Epithelial cell of esophagus (primary cell): ENCODE results near the gene RNF150.

ENCODE experiments used
- DNase-seq: peaks from one replicate; pipeline ENCODE4 v3.0.0; 2010; ENCODE audit warnings: low read depth
- H3K4me3 ChIP-seq: 2 replicates; pipeline ENCODE4 v1.5.1; 2011; ENCODE audit warnings: mild to moderate bottlenecking, low read length, control low read depth
- TF ChIP-seq, protein P1 (sequence below): IDR thresholded peaks from 2 replicates; pipeline ENCODE4 v1.5.1; 2011; ENCODE audit warnings: low read depth, mild to moderate bottlenecking, low read length, control low read depth, inconsistent platforms; ENCODE audit not compliant: insufficient read depth; ENCODE audit errors: missing control alignments

Gene RNF150

DNA sequence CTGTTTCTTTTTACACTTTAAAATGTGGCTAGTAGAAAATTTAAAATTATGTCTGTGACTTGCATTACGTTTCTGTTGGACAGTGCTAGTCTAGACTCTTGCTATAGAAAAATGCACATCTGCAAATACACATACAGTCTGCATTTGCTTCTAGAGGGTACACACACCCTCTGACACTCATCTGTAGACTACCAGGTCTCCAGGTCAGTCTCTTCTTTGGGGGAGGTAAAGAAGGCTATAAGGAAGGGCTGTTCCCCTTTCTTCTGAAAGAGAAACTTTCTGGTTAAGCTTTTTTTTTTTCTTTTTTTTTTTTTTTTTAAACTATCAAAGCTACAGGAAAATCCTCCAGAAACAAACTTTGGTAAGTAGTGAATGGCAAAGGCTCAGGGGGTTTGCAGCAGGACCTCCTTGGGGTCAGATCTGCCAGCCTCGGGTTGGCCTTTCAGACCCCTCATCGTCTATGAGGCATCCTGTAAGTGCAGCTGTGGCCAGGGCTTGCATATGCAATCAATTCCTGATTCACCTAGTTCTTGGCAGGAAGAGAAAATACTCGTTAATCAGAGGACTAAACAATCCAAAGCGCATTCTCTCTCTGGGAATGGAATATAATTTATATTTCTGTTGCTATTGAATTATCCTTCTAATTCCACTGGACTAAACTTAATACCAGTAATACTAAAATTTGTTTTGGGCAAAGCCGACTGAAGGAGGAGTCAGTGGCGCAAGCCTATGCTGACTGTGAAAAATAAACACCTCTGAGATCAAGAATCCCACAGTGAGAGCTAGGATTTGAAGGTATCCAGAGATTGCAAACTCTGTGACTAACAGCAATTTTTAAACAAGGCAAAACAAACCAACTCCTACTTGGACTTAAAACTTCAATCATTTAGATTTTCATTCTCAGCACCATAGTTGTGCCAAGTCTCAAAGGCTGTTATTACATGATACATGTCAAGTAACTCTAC lies 267.7 kb downstream of the RNF150 start:
- DNase-seq = no peak
- TF ChIP-seq, protein P1, sequence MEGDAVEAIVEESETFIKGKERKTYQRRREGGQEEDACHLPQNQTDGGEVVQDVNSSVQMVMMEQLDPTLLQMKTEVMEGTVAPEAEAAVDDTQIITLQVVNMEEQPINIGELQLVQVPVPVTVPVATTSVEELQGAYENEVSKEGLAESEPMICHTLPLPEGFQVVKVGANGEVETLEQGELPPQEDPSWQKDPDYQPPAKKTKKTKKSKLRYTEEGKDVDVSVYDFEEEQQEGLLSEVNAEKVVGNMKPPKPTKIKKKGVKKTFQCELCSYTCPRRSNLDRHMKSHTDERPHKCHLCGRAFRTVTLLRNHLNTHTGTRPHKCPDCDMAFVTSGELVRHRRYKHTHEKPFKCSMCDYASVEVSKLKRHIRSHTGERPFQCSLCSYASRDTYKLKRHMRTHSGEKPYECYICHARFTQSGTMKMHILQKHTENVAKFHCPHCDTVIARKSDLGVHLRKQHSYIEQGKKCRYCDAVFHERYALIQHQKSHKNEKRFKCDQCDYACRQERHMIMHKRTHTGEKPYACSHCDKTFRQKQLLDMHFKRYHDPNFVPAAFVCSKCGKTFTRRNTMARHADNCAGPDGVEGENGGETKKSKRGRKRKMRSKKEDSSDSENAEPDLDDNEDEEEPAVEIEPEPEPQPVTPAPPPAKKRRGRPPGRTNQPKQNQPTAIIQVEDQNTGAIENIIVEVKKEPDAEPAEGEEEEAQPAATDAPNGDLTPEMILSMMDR = no peak

DNA sequence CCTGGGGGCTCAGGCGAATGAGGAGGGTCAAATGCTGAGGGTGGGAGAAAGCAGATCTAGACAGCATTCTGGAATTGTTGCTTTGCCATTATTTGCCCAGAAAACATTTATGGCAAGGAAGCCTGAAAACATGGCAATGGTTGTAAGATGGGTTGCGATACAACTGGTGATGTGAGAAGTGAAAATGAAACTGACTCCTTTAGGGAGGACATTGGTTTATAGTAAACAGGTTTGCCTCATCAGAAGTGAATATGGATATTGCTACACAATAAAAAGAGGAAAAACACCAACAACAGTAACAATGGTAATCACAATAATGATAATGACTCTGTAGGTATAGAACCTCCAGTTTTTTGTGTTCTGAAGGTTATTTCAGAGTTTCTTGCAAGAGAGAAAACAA lies 270.1 kb downstream of the RNF150 start:
- TF ChIP-seq, protein P1 = no peak
- no peak for DNase-seq
- no peak overlapping the region for H3K4me3 ChIP-seq

More for the DNA sequence above, 267.7 kb downstream of the RNF150 start:
- no peak overlapping the region for H3K4me3 ChIP-seq

DNA sequence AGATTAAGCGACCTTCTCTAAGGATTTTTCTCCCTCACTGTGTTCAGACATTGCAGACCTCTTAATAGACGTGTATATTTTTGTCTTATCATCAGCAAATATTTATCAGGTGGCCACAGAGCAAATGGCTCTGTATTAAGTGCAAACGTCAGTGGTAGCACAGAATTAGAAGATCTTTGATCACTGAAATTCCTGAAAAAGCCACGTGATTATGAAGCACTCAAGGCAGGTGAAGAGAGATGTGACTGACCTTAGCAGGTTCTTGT lies 271.2 kb downstream of the RNF150 start:
- TF ChIP-seq, protein P1 = no peak
- no peak for DNase-seq
- no peak overlapping the region for H3K4me3 ChIP-seq

GRCh38 chr4:140861359-140862176 lies 271.7 kb downstream of the RNF150 start:
- TF ChIP-seq, protein P1 = peak; percentile 77
- no peak overlapping the region for H3K4me3 ChIP-seq
- peak; percentile 87 for DNase-seq

DNA sequence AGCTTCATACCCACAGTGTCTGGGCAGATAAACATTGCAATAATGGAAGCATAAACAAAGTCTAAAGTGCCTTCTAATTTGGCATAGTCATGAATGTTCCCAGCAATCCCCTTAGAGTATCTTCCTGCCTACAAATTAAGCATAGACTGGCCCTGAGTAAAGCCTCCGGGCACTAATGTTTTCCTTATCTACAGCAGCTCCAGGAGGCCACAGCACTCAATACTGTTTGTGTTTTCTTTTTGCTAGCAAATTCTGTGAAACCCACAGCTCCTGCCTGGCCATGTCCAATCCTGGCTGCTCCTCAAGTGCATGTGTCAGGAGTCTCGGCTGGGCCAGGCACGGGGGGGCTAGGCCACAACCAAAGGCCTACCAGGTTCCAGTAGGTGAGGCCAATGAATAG lies 274.4 kb downstream of the RNF150 start:
- TF ChIP-seq, protein P1 = no peak
- no peak overlapping the region for H3K4me3 ChIP-seq
- DNase-seq = peak; percentile 2

DNA sequence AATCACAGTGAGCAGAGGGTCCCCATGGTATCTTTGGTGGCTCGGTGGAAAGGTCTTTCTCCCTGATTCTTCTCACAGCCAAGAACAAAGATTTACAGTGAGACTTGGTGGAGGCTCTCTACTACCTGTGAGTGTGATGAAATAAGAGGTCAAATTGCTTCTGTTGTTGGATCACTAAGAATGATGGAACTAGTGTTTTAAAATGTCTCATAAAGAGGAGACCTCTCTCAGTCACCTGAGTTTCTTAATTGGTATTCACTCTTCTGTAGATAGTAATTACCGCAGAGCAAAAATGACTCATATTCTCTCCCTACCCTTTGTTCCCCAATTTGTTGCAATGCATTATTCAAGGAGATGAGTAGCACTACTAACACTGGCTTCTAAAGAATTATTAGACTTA lies 276.2 kb downstream of the RNF150 start:
- no peak overlapping the region for H3K4me3 ChIP-seq
- DNase-seq = peak; percentile 85
- TF ChIP-seq, protein P1 = no peak

GRCh38 chr4:140856621-140857062 lies 276.6 kb downstream of the RNF150 start:
- DNase-seq = peak; percentile 88
- no peak overlapping the region for H3K4me3 ChIP-seq
- TF ChIP-seq, protein P1 = no peak
